Panc1 (cell line): ENCODE measurements around the gene TNS2. TPM values are rescaled to one million over a fixed set of nuclear protein-coding genes. Genes with fewer than 3 reads are reported as not detected.

Experiments used
- ATAC-seq: fragments of 200-7000 bp; cut with Tn5 transposase; 2 replicates; pipeline ENCODE4 v1.9.1; 2020; ENCODE audit warnings: mild to moderate bottlenecking, moderate library complexity
- BruUV-seq: library from RNA; stranded (reverse); fragments of 400-500 nt; replicated peaks from 2 replicates; lab custom pipeline; 2021; lab: Mats Ljungman, UMichigan
- CTCF ChIA-PET: fragments of 300-600 bp; sonication (Branson Sonifier 250); formaldehyde crosslinking; loops from one replicate; lab custom pipeline; 2022; ENCODE audit warnings: antibody characterized with exemption; lab: Charles Lee
- POLR2A ChIA-PET: fragments of 300-600 bp; sonication (Branson Sonifier 250); formaldehyde crosslinking; loops from one replicate; lab custom pipeline; 2022; ENCODE audit warnings: antibody characterized with exemption; lab: Charles Lee
- DNase-seq: peaks from one replicate; pipeline ENCODE4 v3.0.0-alpha.2; 2010; ENCODE audit warnings: low read depth, low spot score
- H3K27ac ChIP-seq: 2 replicates; pipeline ENCODE4 v1.5.1; 2011; ENCODE audit warnings: mild to moderate bottlenecking, low read length, inconsistent platforms
- H3K27me3 ChIP-seq: fragments of 200-500 bp; sonication (Bioruptor generic); 2 replicates; pipeline ENCODE4 v1.6.0; 2014; ENCODE audit warnings: low read length, inconsistent platforms; ENCODE audit not compliant: control insufficient read depth, insufficient read depth
- H3K36me3 ChIP-seq: fragments of 200-500 bp; sonication (Bioruptor generic); 2 replicates; pipeline ENCODE4 v1.5.1; 2014; ENCODE audit warnings: inconsistent platforms, mild to moderate bottlenecking, low read length, moderate library complexity; ENCODE audit not compliant: control insufficient read depth, insufficient read depth
- H3K4me1 ChIP-seq: 2 replicates; pipeline ENCODE4 v1.5.1; 2011; ENCODE audit warnings: inconsistent platforms, mild to moderate bottlenecking, low read length, moderate library complexity; ENCODE audit not compliant: control insufficient read depth, insufficient read depth
- H3K4me3 ChIP-seq, 2 experiments: 2 replicates each; pipeline ENCODE4 v1.5.1; 2011 to 2012; ENCODE audit warnings: low read depth in 2 of 2, low read length in 2 of 2, mild to moderate bottlenecking in 2 of 2, inconsistent platforms in 1 of 2, moderate library complexity in 1 of 2
- H3K9me3 ChIP-seq: fragments of 200-500 bp; sonication (Bioruptor generic); 2 replicates; pipeline ENCODE4 v1.5.1; 2014; ENCODE audit warnings: low read depth, mild to moderate bottlenecking, inconsistent platforms, low read length, moderate library complexity; ENCODE audit not compliant: control insufficient read depth, insufficient read depth
- CTCF ChIP-seq: fragments of 450-650 bp; IDR thresholded peaks from 2 replicates; pipeline ENCODE4 v1.5.1; 2017; ENCODE audit warnings: mild to moderate bottlenecking
- POLR2AphosphoS5 ChIP-seq: IDR thresholded peaks from 2 replicates; pipeline ENCODE4 v1.6.1; 2012; ENCODE audit warnings: mild to moderate bottlenecking, low read depth, low read length, moderate library complexity
- REST ChIP-seq, 2 experiments: IDR thresholded peaks; 2 replicates each; pipeline ENCODE4 v1.6.1; 2011 to 2012; ENCODE audit warnings: low read depth in 2 of 2, control low read depth in 1 of 2, low read length in 1 of 2, mild to moderate bottlenecking in 1 of 2, moderate library complexity in 1 of 2; ENCODE audit not compliant: insufficient read depth in 1 of 2
- SIN3A ChIP-seq: IDR thresholded peaks from 2 replicates; pipeline ENCODE4 v1.6.1; 2012; ENCODE audit warnings: low read depth, mild to moderate bottlenecking, low read length, moderate library complexity, borderline replicate concordance; ENCODE audit not compliant: insufficient read depth
- TCF7L2 ChIP-seq: IDR thresholded peaks from 2 replicates; pipeline ENCODE4 v1.6.1; 2011; ENCODE audit warnings: mild to moderate bottlenecking, low read depth, low read length, inconsistent platforms
- in situ Hi-C: cut with HindIII; loops from 2 replicates; pipeline ENCODE4 v1.10.0; 2016; ENCODE audit warnings: low sequenced_read_pairs, low pct_unique_long_range_greater_than_20kb
- intact Hi-C: fragments of 100-400 bp; cut with micrococcal nuclease; formaldehyde crosslinking; loops from one replicate; pipeline ENCODE4 v1.10.0; 2022; ENCODE audit not compliant: unreplicated experiment
- total RNA-seq: library from RNA; stranded (reverse); gene quantifications from one replicate; pipeline ENCODE4 v1.2.1, GENCODE V29; 2021; ENCODE audit not compliant: unreplicated experiment

TNS2 gene
- total RNA-seq, 1 experiment from 2014 or later: 48.1 TPM

GRCh38 chr12:53082637-53083175 lies 32.8 kb downstream of the TNS2 start:
- no peak for TF ChIP-seq REST (IDR thresholded peaks at IDR 0.05; ENCODE audit: insufficient read depth in 1 of 2, low read depth in 2 of 2, low read length in 1 of 2)
- TF ChIP-seq CTCF: no peak
- TF ChIP-seq POLR2AphosphoS5: no peak
- TF ChIP-seq SIN3A: no peak
- no peak for TF ChIP-seq TCF7L2
- ChIA-PET CTCF (no interaction called here), POLR2A (no interaction called here)
- no peak overlapping the region for H3K4me3 ChIP-seq
- intact Hi-C loops: no loop called here
- no TSS peak for BruUV-seq
- H3K4me1 ChIP-seq: 0 out of 2 replicates have a peak, but pooled peaks cover 3% of the 10 kb centered on the region
- no peaks in the 10 kb centered on the region for H3K36me3 ChIP-seq
- no peak for ATAC-seq
- H3K27me3 ChIP-seq: no peaks in the 10 kb centered on the region
- in situ Hi-C loops: no loop called here
- no peaks in the 10 kb centered on the region for H3K9me3 ChIP-seq
- H3K27ac ChIP-seq: no peak overlapping the region
- no peak for DNase-seq

DNA sequence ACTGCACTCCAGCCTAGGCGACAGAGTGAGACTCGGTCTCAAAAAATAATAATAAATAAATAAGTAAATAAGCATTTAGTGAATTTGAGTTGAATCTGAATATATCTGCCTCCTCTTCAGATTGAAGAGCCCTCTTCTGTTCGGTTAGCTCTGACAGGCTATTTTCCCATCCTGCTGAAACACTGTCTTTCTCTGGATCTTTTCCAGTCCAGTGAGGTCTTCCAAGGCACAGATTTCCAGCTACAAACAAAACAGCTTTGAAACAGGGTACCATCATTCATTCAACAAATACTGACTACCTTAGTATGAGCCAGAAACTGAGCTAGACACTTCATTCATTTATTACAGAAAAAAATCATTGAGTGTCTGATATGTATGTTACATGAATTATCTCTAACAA lies 36.5 kb downstream of the TNS2 start:
- Histone ChIP-seq H3K27ac (no peak overlapping the region), H3K4me1 (no peaks in the 10 kb centered on the region), H3K27me3 (no peaks in the 10 kb centered on the region), H3K9me3 (no peaks in the 10 kb centered on the region), H3K36me3 (no peaks in the 10 kb centered on the region), H3K4me3 (no peak overlapping the region)
- DNase-seq (no peak), ATAC-seq (no peak)
- CTCF ChIA-PET: interaction anchor here (1.4 kb wide), 1 partner anchor 20 kb away, joined by 4 read pairs; no protein-coding TSS in a partner anchor
- no TSS peak for BruUV-seq
- POLR2A ChIA-PET: no interaction called here
- in situ Hi-C loops: no loop called here
- intact Hi-C loops: no loop called here
- TF ChIP-seq TCF7L2 (no peak), POLR2AphosphoS5 (no peak), REST (IDR thresholded peaks at IDR 0.05; ENCODE audit: insufficient read depth in 1 of 2, low read depth in 2 of 2, low read length in 1 of 2) (no peak), SIN3A (no peak), CTCF (no peak)
